Esophagus muscularis mucosa (tissue), 3 donors: Measurements from ENCODE around the gene VTI1A.

ENCODE experiments used
- CTCF ChIP-seq, 3 experiments: fragments of 200-600 bp in 2 of 3; fragments of 450-650 bp in 1 of 3; sonication (generic) in 2 of 3; IDR thresholded peaks; one replicate each; pipeline ENCODE4 v1.5.1; 2017 to 2019; ENCODE audit warnings: antibody characterized with exemption in 3 of 3, mild to moderate bottlenecking in 2 of 3, moderate library complexity in 1 of 3
- EP300 ChIP-seq: sonication (generic); formaldehyde crosslinking; IDR thresholded peaks from one replicate; pipeline ENCODE4 v1.6.1; 2017; ENCODE audit warnings: antibody characterized with exemption

GRCh38 chr10:112769081-112769480 is 322.1 kb downstream of the VTI1A start:
- no peak for TF ChIP-seq CTCF (IDR thresholded peaks at IDR 0.05)
- TF ChIP-seq EP300: no peak
